Loucy (cell line): ENCODE data around the gene KIF17.

ENCODE experiments used
- H2AFZ ChIP-seq: fragments of 200-600 bp; sonication (generic); 2 replicates; pipeline ENCODE4 v1.6.0; 2016; ENCODE audit warnings: antibody characterized with exemption, mild to moderate bottlenecking, low read length, moderate library complexity
- H3F3A ChIP-seq: fragments of 200-600 bp; 2 replicates; pipeline ENCODE4 v1.6.0; 2016; ENCODE audit warnings: antibody characterized with exemption, low read depth, mild to moderate bottlenecking
- H3K27me3 ChIP-seq: fragments of 200-600 bp; sonication (generic); 2 replicates; pipeline ENCODE4 v1.6.1; 2014; ENCODE audit warnings: low read length, mild to moderate bottlenecking; ENCODE audit not compliant: insufficient read depth, poor library complexity, severe bottlenecking
- H3K36me3 ChIP-seq: fragments of 200-600 bp; sonication (generic); 2 replicates; pipeline ENCODE4 v1.6.1; 2016; ENCODE audit warnings: low read length; ENCODE audit not compliant: insufficient read depth
- H3K4me1 ChIP-seq: fragments of 200-600 bp; sonication (generic); 2 replicates; pipeline ENCODE4 v1.5.1; 2014; ENCODE audit warnings: low read length, mild to moderate bottlenecking; ENCODE audit not compliant: insufficient read depth, poor library complexity, severe bottlenecking
- H3K4me2 ChIP-seq: fragments of 200-600 bp; sonication (generic); 2 replicates; pipeline ENCODE4 v1.6.0; 2014; ENCODE audit warnings: antibody characterized with exemption, low read length, low read depth, mild to moderate bottlenecking; ENCODE audit not compliant: poor library complexity, severe bottlenecking
- H3K4me3 ChIP-seq: fragments of 200-600 bp; sonication (generic); 2 replicates; pipeline ENCODE4 v1.5.1; 2014; ENCODE audit warnings: low read length, mild to moderate bottlenecking, mixed read lengths; ENCODE audit not compliant: poor library complexity, severe bottlenecking
- H3K79me2 ChIP-seq: fragments of 200-600 bp; sonication (generic); 2 replicates; pipeline ENCODE4 v1.6.1; 2014; ENCODE audit warnings: low read length; ENCODE audit not compliant: insufficient read depth
- H3K9ac ChIP-seq: fragments of 200-600 bp; sonication (generic); 2 replicates; pipeline ENCODE4 v1.6.0; 2014; ENCODE audit warnings: mild to moderate bottlenecking, low read depth, low read length, moderate library complexity; ENCODE audit not compliant: poor library complexity, severe bottlenecking
- H3K9me2 ChIP-seq: fragments of 200-600 bp; sonication (generic); replicated peaks from 2 replicates; pipeline ENCODE4 v1.6.1; 2016; ENCODE audit warnings: low read depth, low read length, mixed read lengths
- H3K9me3 ChIP-seq: fragments of 200-600 bp; sonication (generic); 2 replicates; pipeline ENCODE4 v1.6.1; 2014; ENCODE audit warnings: mild to moderate bottlenecking, antibody characterized with exemption, low read length, low read depth; ENCODE audit not compliant: insufficient read depth
- H4K20me1 ChIP-seq: fragments of 200-600 bp; sonication (generic); 2 replicates; pipeline ENCODE4 v1.6.0; 2014; ENCODE audit warnings: antibody characterized with exemption, low read length, mild to moderate bottlenecking; ENCODE audit not compliant: insufficient read depth, poor library complexity, severe bottlenecking
- EZH2phosphoT487 ChIP-seq: fragments of 200-600 bp; IDR thresholded peaks from 2 replicates; pipeline ENCODE4 v1.6.1; 2018; ENCODE audit warnings: antibody characterized with exemption, mild to moderate bottlenecking, moderate library complexity, borderline replicate concordance
- TF ChIP-seq, protein P1 (sequence below): fragments of 200-600 bp; sonication (generic); conservative IDR thresholded peaks from 2 replicates; pipeline ENCODE4 v1.5.1; 2014; ENCODE audit warnings: mild to moderate bottlenecking, antibody characterized with exemption, low read length

KIF17 gene

DNA sequence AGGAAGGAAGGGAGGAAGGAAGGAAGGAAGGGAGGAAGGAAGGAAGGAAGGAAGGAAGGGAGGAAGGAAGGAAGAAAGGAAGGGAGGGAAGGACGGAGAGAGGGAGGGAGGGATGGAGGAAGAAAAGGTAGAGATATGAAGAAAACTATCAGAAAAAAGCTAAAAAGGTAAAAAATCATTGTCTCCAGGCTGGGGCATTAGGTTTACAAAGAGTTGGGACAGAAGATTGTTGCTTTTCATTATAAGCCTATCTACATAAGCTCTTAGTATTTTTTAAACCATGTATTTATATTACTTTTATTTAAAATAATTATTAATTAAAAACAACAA is 91.7 kb downstream of the KIF17 start:
- Histone ChIP-seq H3K79me2 (no peaks in the 10 kb centered on the region), H4K20me1 (no peaks in the 10 kb centered on the region), H3K9me2 (no peaks in the 10 kb centered on the region), H3K4me2 (no peak overlapping the region), H2AFZ (no peak overlapping the region), H3K4me1 (no peaks in the 10 kb centered on the region), H3K36me3 (no peaks in the 10 kb centered on the region), H3K27me3 (no peaks in the 10 kb centered on the region), H3F3A (no peaks in the 10 kb centered on the region), H3K9ac (no peak overlapping the region), H3K4me3 (no peak overlapping the region), H3K9me3 (0 out of 2 replicates have a peak, but pooled peaks cover 3% of the 10 kb centered on the region)
- TF ChIP-seq, protein P1, sequence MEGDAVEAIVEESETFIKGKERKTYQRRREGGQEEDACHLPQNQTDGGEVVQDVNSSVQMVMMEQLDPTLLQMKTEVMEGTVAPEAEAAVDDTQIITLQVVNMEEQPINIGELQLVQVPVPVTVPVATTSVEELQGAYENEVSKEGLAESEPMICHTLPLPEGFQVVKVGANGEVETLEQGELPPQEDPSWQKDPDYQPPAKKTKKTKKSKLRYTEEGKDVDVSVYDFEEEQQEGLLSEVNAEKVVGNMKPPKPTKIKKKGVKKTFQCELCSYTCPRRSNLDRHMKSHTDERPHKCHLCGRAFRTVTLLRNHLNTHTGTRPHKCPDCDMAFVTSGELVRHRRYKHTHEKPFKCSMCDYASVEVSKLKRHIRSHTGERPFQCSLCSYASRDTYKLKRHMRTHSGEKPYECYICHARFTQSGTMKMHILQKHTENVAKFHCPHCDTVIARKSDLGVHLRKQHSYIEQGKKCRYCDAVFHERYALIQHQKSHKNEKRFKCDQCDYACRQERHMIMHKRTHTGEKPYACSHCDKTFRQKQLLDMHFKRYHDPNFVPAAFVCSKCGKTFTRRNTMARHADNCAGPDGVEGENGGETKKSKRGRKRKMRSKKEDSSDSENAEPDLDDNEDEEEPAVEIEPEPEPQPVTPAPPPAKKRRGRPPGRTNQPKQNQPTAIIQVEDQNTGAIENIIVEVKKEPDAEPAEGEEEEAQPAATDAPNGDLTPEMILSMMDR = no peak
- TF ChIP-seq EZH2phosphoT487 = no peak

DNA sequence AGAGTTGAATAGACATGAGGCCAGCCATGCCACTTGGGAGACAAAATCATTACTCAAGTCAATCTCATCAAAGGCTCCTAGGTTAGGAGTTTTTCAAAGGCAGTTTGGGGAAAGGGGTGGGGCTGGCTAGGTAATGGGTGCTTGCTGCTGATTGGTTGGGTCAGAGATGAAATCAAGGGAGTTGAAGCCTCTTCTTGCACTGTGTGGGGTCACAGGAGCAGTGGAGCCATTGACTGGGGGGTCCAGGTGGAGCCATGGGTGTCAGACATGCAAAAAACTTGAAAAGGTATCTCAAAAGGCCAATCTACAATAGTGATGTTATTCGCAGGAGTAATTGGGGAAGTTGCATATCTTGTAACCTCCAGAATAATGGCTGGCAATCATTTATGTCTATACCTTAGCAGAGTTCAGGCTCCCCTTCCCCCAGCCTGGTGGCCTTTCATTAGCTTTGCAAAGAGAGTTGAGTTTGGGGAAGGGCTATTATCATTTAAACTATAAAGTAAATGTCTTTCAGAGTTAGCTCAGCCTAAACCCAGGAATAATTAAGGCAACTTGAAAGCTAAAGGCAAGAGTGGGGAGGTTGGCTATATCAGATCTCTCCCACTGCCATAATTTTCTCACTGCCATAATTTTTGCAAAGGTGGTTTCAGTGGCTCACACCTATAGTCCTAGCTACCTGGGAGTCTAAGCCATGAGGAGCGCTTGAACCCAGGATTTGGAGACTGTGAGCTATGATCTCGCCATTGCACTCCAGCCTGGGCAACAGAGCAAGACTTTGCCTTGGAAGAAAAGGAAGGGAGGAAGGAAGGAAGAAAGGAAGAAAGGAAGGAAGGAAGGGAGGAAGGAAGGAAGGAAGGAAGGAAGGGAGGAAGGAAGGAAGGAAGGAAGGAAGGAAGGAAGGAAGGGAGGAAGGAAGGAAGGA is 92.4 kb downstream of the KIF17 start:
- H2AFZ ChIP-seq = no peak overlapping the region
- no peaks in the 10 kb centered on the region for H3K4me1 ChIP-seq
- H4K20me1 ChIP-seq = no peaks in the 10 kb centered on the region
- no peaks in the 10 kb centered on the region for H3F3A ChIP-seq
- no peaks in the 10 kb centered on the region for H3K9me2 ChIP-seq
- no peaks in the 10 kb centered on the region for H3K79me2 ChIP-seq
- H3K9ac ChIP-seq = no peak overlapping the region
- TF ChIP-seq EZH2phosphoT487 = no peak
- TF ChIP-seq, protein P1 = no peak
- H3K9me3 ChIP-seq = 0 out of 2 replicates have a peak, but pooled peaks cover 3% of the 10 kb centered on the region
- H3K4me2 ChIP-seq = no peak overlapping the region
- H3K27me3 ChIP-seq = no peaks in the 10 kb centered on the region
- H3K36me3 ChIP-seq = no peaks in the 10 kb centered on the region
- no peak overlapping the region for H3K4me3 ChIP-seq

DNA sequence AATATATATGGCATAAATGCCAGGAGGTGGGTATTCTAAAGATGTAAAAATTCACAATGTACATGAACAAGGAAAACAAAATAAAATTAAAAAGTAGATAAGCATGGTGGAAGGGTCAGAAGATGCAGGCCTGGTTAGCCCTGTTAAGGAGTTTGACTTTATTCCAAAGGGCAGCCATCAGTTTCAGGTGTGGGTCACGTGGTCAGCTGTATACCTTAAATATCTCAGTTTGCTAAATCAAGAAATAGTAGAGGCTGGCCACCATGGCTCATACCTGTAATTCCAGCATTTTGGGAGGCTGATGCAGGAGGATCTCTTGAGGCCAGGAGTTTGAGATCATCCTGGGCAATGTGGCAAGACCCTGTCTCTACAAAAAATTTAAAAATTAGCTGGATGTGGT is 93.1 kb downstream of the KIF17 start:
- no peaks in the 10 kb centered on the region for H3K27me3 ChIP-seq
- H3K4me3 ChIP-seq = no peak overlapping the region
- TF ChIP-seq EZH2phosphoT487 = no peak
- TF ChIP-seq, protein P1 = no peak
- no peaks in the 10 kb centered on the region for H3F3A ChIP-seq
- no peaks in the 10 kb centered on the region for H3K4me1 ChIP-seq
- H3K79me2 ChIP-seq = no peaks in the 10 kb centered on the region
- no peaks in the 10 kb centered on the region for H3K9me2 ChIP-seq
- H3K36me3 ChIP-seq = no peaks in the 10 kb centered on the region
- H3K9ac ChIP-seq = no peak overlapping the region
- H3K9me3 ChIP-seq = 0 out of 2 replicates have a peak, but pooled peaks cover 3% of the 10 kb centered on the region
- 0 out of 2 replicates have a peak overlapping the region, but pooled peaks have one; percentile 24 for H2AFZ ChIP-seq
- no peak overlapping the region for H3K4me2 ChIP-seq
- no peaks in the 10 kb centered on the region for H4K20me1 ChIP-seq
